ENCODE data around the gene GCAT.

GRCh38 chr22:37784829-37785495, 22.8 kb upstream of the GCAT start:
- TF ChIP-seq FOSL1 (tag; conservative IDR thresholded peaks at IDR 0.05) (no peak), GABPB1 (CRISPR knock-in tag; IDR thresholded peaks at IDR 0.05) (no peak), REST (IDR thresholded peaks at IDR 0.05; ENCODE audit: borderline replicate concordance) (no peak; the same call in 1 of the 2 replicates), REST (CRISPR knock-in tag; IDR thresholded peaks at IDR 0.05; ENCODE audit: low read depth) (no peak), HIVEP1 (CRISPR knock-in tag; IDR thresholded peaks at IDR 0.05) (no peak), SETDB1 (IDR thresholded peaks at IDR 0.05; ENCODE audit: low read length) (no peak), POLR2AphosphoS5 (IDR thresholded peaks at IDR 0.05; ENCODE audit: control insufficient read depth, insufficient read depth, low read depth, low read length) (no peak)
